ENCODE data around the gene TMUB1. TPM values are rescaled to one million over a fixed set of nuclear protein-coding genes. Genes with fewer than 3 reads are reported as not detected.

TMUB1 gene
- total RNA-seq, 1 experiment from 2014 or later, result 43.8 TPM

DNA sequence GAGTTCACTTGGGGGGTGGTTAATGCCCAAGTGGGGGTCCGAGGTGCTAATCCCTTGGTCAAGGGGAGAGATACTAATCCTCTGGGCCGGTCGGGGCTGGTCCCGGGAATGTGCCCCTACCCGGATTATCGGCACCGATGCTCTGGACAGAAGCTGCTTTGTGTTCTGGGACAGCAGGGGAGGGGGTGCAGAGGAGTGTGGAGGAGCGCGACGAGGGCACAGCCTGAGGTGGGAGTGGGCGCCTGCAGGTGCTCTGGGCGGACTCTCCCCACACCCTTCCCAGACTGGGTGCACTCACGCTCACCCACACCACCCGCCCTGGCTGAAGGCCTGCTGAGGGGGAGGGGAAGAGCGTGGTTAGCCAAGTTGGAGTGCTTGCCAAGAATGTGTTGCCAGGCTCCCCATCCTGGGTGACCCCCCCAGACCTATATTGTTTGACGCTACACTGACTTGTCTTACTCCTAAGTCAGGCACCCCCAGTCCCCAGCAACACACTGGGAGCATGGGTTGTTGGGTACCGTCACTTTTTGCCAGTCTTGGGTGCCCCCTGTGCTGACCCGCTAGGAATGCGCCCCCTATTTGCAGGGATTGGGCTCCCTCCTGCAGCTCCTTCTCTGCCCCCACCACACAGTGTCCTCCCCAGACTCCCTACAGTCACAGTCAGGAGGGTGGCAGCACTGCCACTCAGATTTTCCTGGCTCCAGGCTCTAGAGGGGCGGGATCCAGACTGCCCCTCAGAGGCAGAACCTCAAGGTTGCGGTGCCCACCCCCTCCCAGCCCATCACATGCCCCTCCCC lies 22.7 kb downstream of the TMUB1 start:
- Histone ChIP-seq H3K4me1 (ENCODE audit: insufficient read depth, low read length, poor library complexity, severe bottlenecking) (peaks cover 34% of the 10 kb centered on the region), H3K27ac (ENCODE audit: low read depth, low read length, poor library complexity, severe bottlenecking) (peak overlapping the region; percentile 78)
- intact Hi-C loops (cut with micrococcal nuclease; ENCODE audit: unreplicated experiment), result no loop called here

DNA sequence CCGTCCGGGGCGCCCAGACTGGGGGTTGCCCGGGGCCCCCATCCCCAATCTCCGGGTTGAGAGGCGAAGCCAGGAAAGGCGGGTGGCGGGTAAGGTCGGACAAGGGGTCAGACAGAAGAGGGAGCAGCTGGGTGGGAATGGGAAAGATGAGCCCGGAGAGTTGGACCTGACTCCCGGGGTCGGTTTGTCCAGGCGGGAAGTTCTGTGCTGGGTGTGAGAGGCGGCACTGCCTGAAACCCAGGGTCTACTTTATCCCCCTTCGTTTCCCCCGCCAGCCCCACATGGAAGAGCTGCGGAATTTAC lies 23.2 kb downstream of the TMUB1 start:
- Histone ChIP-seq H3K36me3 (ENCODE audit: insufficient read depth, low read length, poor library complexity, severe bottlenecking) (peaks cover 10% of the 10 kb centered on the region), H3K27ac (ENCODE audit: low read depth, low read length, poor library complexity, severe bottlenecking) (peak overlapping the region; percentile 78), H3K4me1 (ENCODE audit: insufficient read depth, low read length, poor library complexity, severe bottlenecking) (peaks cover 34% of the 10 kb centered on the region), H3K9me3 (ENCODE audit: low read depth, low read length, poor library complexity, severe bottlenecking) (no peaks in the 10 kb centered on the region), H3K4me3 (ENCODE audit: low read depth, low read length, poor library complexity, severe bottlenecking) (peak overlapping the region; percentile 99), H3K27me3 (replicated peaks; ENCODE audit: insufficient read depth, low read depth, low read length, poor library complexity) (no peaks in the 10 kb centered on the region)
- DNase-seq (ENCODE audit: low spot score), result no peak
- CTCF ChIA-PET, result interaction anchor here (1.0 kb wide), 1 partner anchor 32 kb away, joined by 3 read pairs; the partner anchor contains the start of gene ABCB8
- no TSS peak for BruUV-seq (replicated peaks)
- intact Hi-C loops (cut with micrococcal nuclease; ENCODE audit: unreplicated experiment), result no loop called here
- TF ChIP-seq EZH2 (IDR thresholded peaks at IDR 0.05; ENCODE audit: borderline replicate concordance, low read depth, low read length, poor library complexity, severe bottlenecking) (no peak), CTCF (conservative IDR thresholded peaks at IDR 0.05; ENCODE audit: low read depth, low read length) (no peak; the same call in 1 of the 2 replicates)
- POLR2A ChIA-PET (ENCODE audit: low non-redundant PET), result no interaction called here

More for the DNA sequence above, 22.7 kb downstream of the TMUB1 start:
- BruUV-seq (replicated peaks), result no TSS peak
- POLR2A ChIA-PET (ENCODE audit: low non-redundant PET), result interaction anchor here (0.5 kb wide), 1 partner anchor 734 kb away, joined by 3 read pairs; no protein-coding TSS in a partner anchor
- no peaks in the 10 kb centered on the region for H3K9me3 ChIP-seq (ENCODE audit: low read depth, low read length, poor library complexity, severe bottlenecking)
- H3K27me3 ChIP-seq (replicated peaks; ENCODE audit: insufficient read depth, low read depth, low read length, poor library complexity), result no peaks in the 10 kb centered on the region
- CTCF ChIA-PET, result interaction anchor here (0.5 to 1.0 kb wide), 2 partner anchors 15 to 32 kb away, joined by 3 to 6 read pairs; partner anchors contain the start of gene ABCB8
- peak overlapping the region; percentile 99 for H3K4me3 ChIP-seq (ENCODE audit: low read depth, low read length, poor library complexity, severe bottlenecking)
- no peak for TF ChIP-seq EZH2 (IDR thresholded peaks at IDR 0.05; ENCODE audit: borderline replicate concordance, low read depth, low read length, poor library complexity, severe bottlenecking)
- TF ChIP-seq CTCF (conservative IDR thresholded peaks at IDR 0.05; ENCODE audit: low read depth, low read length), result peak; percentile 37; the same call in 1 of the 2 replicates
- peaks cover 10% of the 10 kb centered on the region for H3K36me3 ChIP-seq (ENCODE audit: insufficient read depth, low read length, poor library complexity, severe bottlenecking)
- peak; percentile 63 for DNase-seq (ENCODE audit: low spot score)

GRCh38 chr7:151059367-151060112 lies 23.8 kb downstream of the TMUB1 start, which contains the start of gene SLC4A2:
TSS of gene SLC4A2 (plus strand) at chr7:151059589. CDS start at chr7:151061988, 2,399 bp downstream.
- H3K36me3 ChIP-seq (ENCODE audit: insufficient read depth, low read length, poor library complexity, severe bottlenecking), result peaks cover 5% of the 10 kb centered on the region
- peaks cover 34% of the 10 kb centered on the region for H3K4me1 ChIP-seq (ENCODE audit: insufficient read depth, low read length, poor library complexity, severe bottlenecking)
- peak; percentile 89 for DNase-seq (ENCODE audit: low spot score)
- ChIA-PET CTCF (interaction anchor here (1.0 kb wide), 1 partner anchor 31 kb away, joined by 3 read pairs; the partner anchor contains the start of gene ABCB8), POLR2A (ENCODE audit: low non-redundant PET) (no interaction called here)
- TF ChIP-seq EZH2 (IDR thresholded peaks at IDR 0.05; ENCODE audit: borderline replicate concordance, low read depth, low read length, poor library complexity, severe bottlenecking), result no peak
- TF ChIP-seq CTCF (conservative IDR thresholded peaks at IDR 0.05; ENCODE audit: low read depth, low read length), result peak; percentile 58
- BruUV-seq (replicated peaks), result no TSS peak
- peak within 1 kb of the TSS; percentile 99 for H3K4me3 ChIP-seq (ENCODE audit: low read depth, low read length, poor library complexity, severe bottlenecking)
- H3K9me3 ChIP-seq (ENCODE audit: low read depth, low read length, poor library complexity, severe bottlenecking), result no peaks in the 10 kb centered on the region
- intact Hi-C loops (cut with micrococcal nuclease; ENCODE audit: unreplicated experiment), result loop anchor here (2.0 to 5.0 kb wide), 2 partner anchors 31 to 173 kb away; partner anchors contain the start of genes ABCB8 and CHPF2
- H3K27ac ChIP-seq (ENCODE audit: low read depth, low read length, poor library complexity, severe bottlenecking), result peak within 1 kb of the TSS; percentile 78
- no peaks in the 10 kb centered on the region for H3K27me3 ChIP-seq (replicated peaks; ENCODE audit: insufficient read depth, low read depth, low read length, poor library complexity)
